SK-N-DZ (cell line): ENCODE measurements around the gene FBXW11.

ENCODE experiments used
- DNase-seq: peaks from one replicate; pipeline ENCODE4 v3.0.0-alpha.2; 2015; ENCODE audit warnings: low spot score

The FBXW11 gene

GRCh38 chr5:171868236-171868635, 138.2 kb downstream of the FBXW11 start:
- DNase-seq = no peak

GRCh38 chr5:171867786-171868185, 138.7 kb downstream of the FBXW11 start:
- DNase-seq = no peak

- DNase-seq = no peak
These were observed 141.0 kb downstream of the FBXW11 start for GRCh38 chr5:171865471-171865870.

- DNase-seq = no peak
These were observed 142.5 kb downstream of the FBXW11 start for GRCh38 chr5:171863935-171864334.

GRCh38 chr5:171862624-171863023, 143.8 kb downstream of the FBXW11 start:
- DNase-seq = no peak

- DNase-seq = no peak
These were observed 145.1 kb downstream of the FBXW11 start for GRCh38 chr5:171861381-171861780.

GRCh38 chr5:171858303-171858702, 148.1 kb downstream of the FBXW11 start:
- DNase-seq = no peak

GRCh38 chr5:171857489-171857876, 149.0 kb downstream of the FBXW11 start:
- DNase-seq = no peak

GRCh38 chr5:171855798-171856763, 150.4 kb downstream of the FBXW11 start:
- DNase-seq = no peak

- no peak for DNase-seq
These were observed 151.2 kb downstream of the FBXW11 start for GRCh38 chr5:171855265-171855664.

GRCh38 chr5:171852255-171852681, 154.2 kb downstream of the FBXW11 start:
- no peak for DNase-seq

- no peak for DNase-seq
These were observed 155.2 kb downstream of the FBXW11 start for GRCh38 chr5:171851251-171851650.

- peak; percentile 34 for DNase-seq
These were observed 156.0 kb downstream of the FBXW11 start for GRCh38 chr5:171850324-171850947.

- DNase-seq = no peak
These were observed 156.7 kb downstream of the FBXW11 start for GRCh38 chr5:171849585-171850323.

GRCh38 chr5:171848911-171849520, 157.4 kb downstream of the FBXW11 start:
- DNase-seq = no peak

GRCh38 chr5:171848486-171848885, 158.0 kb downstream of the FBXW11 start:
- no peak for DNase-seq

GRCh38 chr5:171848006-171848405, 158.4 kb downstream of the FBXW11 start:
- DNase-seq = no peak

GRCh38 chr5:171847026-171847425, 159.4 kb downstream of the FBXW11 start:
- no peak for DNase-seq

- DNase-seq = no peak
These were observed 160.1 kb downstream of the FBXW11 start for GRCh38 chr5:171846323-171846722.

GRCh38 chr5:171845857-171846256, 160.6 kb downstream of the FBXW11 start:
- DNase-seq = no peak

GRCh38 chr5:171845040-171845630, 161.3 kb downstream of the FBXW11 start:
- DNase-seq = no peak
